HepG2 (cell line): Measurements from ENCODE around the gene PRR33. TPM values are rescaled to one million over a fixed set of nuclear protein-coding genes. Genes with fewer than 3 reads are reported as not detected.

ENCODE experiments used
- ATAC-seq: fragments of 200-7000 bp; cut with Tn5 transposase; 3 replicates; pipeline ENCODE4 v1.9.1; 2020; ENCODE audit warnings: mild to moderate bottlenecking, moderate library complexity
- BruUV-seq: library from RNA; stranded (reverse); fragments of 400-500 nt; replicated peaks from 2 replicates; lab custom pipeline; 2021; lab: Mats Ljungman, UMichigan
- CTCF ChIA-PET: fragments of 300-600 bp; formaldehyde crosslinking; extraction: SDS; loops from one replicate; lab custom pipeline; 2021; ENCODE audit warnings: low total read pairs, inconsistent platforms, low intra/inter-chr PET ratio; lab: Yijun Ruan, JAX
- POLR2A ChIA-PET: fragments of 350-600 bp; sonication (Branson Sonifier 250); formaldehyde crosslinking; loops from one replicate; lab custom pipeline; 2020; ENCODE audit warnings: antibody characterized with exemption, inconsistent platforms; lab: Yijun Ruan, JAX
- DNase-seq: peaks from one replicate; pipeline ENCODE4 v3.0.0-alpha.2; 2015; ENCODE audit warnings: low spot score
- FAIRE-seq: peaks from 3 replicates; lab custom pipeline; 2011; peaks lifted over from hg19 to GRCh38; lab: Jason Lieb, UNC
- H2AFZ ChIP-seq: one replicate; pipeline ENCODE4 v1.6.1; 2011; ENCODE audit warnings: low read length, inconsistent platforms
- H3K27ac ChIP-seq: fragments of 300-600 bp; 3 replicates; pipeline ENCODE4 v1.8.0; 2011; ENCODE audit warnings: mixed run types, mild to moderate bottlenecking, mixed read lengths, low read length, inconsistent platforms; ENCODE audit not compliant: insufficient read depth; ENCODE audit errors: extremely low read length
- H3K27me3 ChIP-seq, 2 experiments: fragments of 200-600 bp in 1 of 2; 2 replicates in 1 of 2; 3 replicates in 1 of 2; pipeline versions ENCODE4 v1.6.0 to v1.8.0; 2011; ENCODE audit warnings: low read length in 2 of 2, mild to moderate bottlenecking in 2 of 2, moderate library complexity in 2 of 2, inconsistent platforms in 1 of 2; ENCODE audit not compliant: insufficient read depth in 2 of 2, control insufficient read depth in 1 of 2
- H3K36me3 ChIP-seq, 2 experiments: fragments of 200-600 bp in 1 of 2; replicated peaks in 1 of 2; 2 replicates in 1 of 2; 3 replicates in 1 of 2; pipeline versions ENCODE4 v1.5.1 to v1.8.0; 2011; ENCODE audit warnings: low read length in 2 of 2, inconsistent platforms in 1 of 2; ENCODE audit not compliant: insufficient read depth in 2 of 2, control insufficient read depth in 1 of 2
- H3K4me1 ChIP-seq: 2 replicates; pipeline ENCODE4 v1.5.1; 2012; ENCODE audit warnings: low read length, inconsistent platforms; ENCODE audit not compliant: insufficient read depth
- H3K4me2 ChIP-seq: 2 replicates; pipeline ENCODE4 v1.6.0; 2011; ENCODE audit warnings: low read depth, low read length, inconsistent platforms
- H3K4me3 ChIP-seq, 3 experiments: fragments of 200-600 bp in 1 of 3; sonication (generic), shearing (Covaris generic) in 1 of 3; replicated peaks in 1 of 3; 2 replicates each; pipeline ENCODE4 v1.5.1; 2011 to 2016; ENCODE audit warnings: low read length in 3 of 3, inconsistent platforms in 2 of 3, low read depth in 2 of 3, mild to moderate bottlenecking in 2 of 3, control low read depth in 1 of 3, mixed read lengths in 1 of 3; ENCODE audit not compliant: insufficient read depth in 1 of 3
- H3K79me2 ChIP-seq: one replicate; pipeline ENCODE4 v1.6.1; 2011; ENCODE audit warnings: low read length, inconsistent platforms; ENCODE audit not compliant: insufficient read depth
- H3K9ac ChIP-seq: 2 replicates; pipeline ENCODE4 v1.6.0; 2011; ENCODE audit warnings: mild to moderate bottlenecking, low read depth, low read length, inconsistent platforms; ENCODE audit not compliant: insufficient read depth
- H3K9me3 ChIP-seq: 2 replicates; pipeline ENCODE4 v1.5.1; 2012; ENCODE audit warnings: mild to moderate bottlenecking, low read length
- H4K20me1 ChIP-seq: 2 replicates; pipeline ENCODE4 v1.6.0; 2011; ENCODE audit warnings: inconsistent platforms, mild to moderate bottlenecking, low read length, moderate library complexity; ENCODE audit not compliant: insufficient read depth
- ARNTL ChIP-seq: sonication (generic); formaldehyde crosslinking; IDR thresholded peaks from 2 replicates; pipeline ENCODE4 v1.4.0; 2020; ENCODE audit warnings: mild to moderate bottlenecking, missing genetic modification reagents
- CHD2 ChIP-seq: IDR thresholded peaks from 2 replicates; pipeline ENCODE4 v1.6.1; 2011; ENCODE audit warnings: low read depth, low read length, improper control_type of control experiment
- GTF3A ChIP-seq: sonication (generic); formaldehyde crosslinking; conservative IDR thresholded peaks from 2 replicates; pipeline ENCODE4 v1.4.0; 2020; ENCODE audit warnings: mild to moderate bottlenecking, missing genetic modification reagents
- PHF20 ChIP-seq: sonication (generic); formaldehyde crosslinking; IDR thresholded peaks from 2 replicates; pipeline ENCODE4 v1.5.0; 2020; ENCODE audit warnings: mild to moderate bottlenecking, missing genetic modification reagents
- SOX6 ChIP-seq, 2 experiments: fragments of 450-650 bp in 1 of 2; sonication (generic) in 1 of 2; formaldehyde crosslinking in 1 of 2; IDR thresholded peaks; 2 replicates each; pipeline versions ENCODE4 v1.4.0 to v1.6.1; 2017 to 2020; ENCODE audit warnings: antibody characterized with exemption in 1 of 2, mild to moderate bottlenecking in 1 of 2, missing genetic modification reagents in 1 of 2
- ZNF256 ChIP-seq: sonication (generic); formaldehyde crosslinking; conservative IDR thresholded peaks from 2 replicates; pipeline ENCODE4 v1.4.0; 2020; ENCODE audit warnings: missing genetic modification reagents
- ZNF350 ChIP-seq: sonication (generic); formaldehyde crosslinking; IDR thresholded peaks from 2 replicates; pipeline ENCODE4 v1.4.0; 2020; ENCODE audit warnings: mild to moderate bottlenecking, low read depth, missing genetic modification reagents, borderline replicate concordance
- ZNF563 ChIP-seq: sonication (generic); formaldehyde crosslinking; IDR thresholded peaks from 2 replicates; pipeline ENCODE4 v1.8.0; 2022; ENCODE audit warnings: mild to moderate bottlenecking, moderate library complexity, missing genetic modification reagents
- ZNF564 ChIP-seq: sonication (generic); formaldehyde crosslinking; IDR thresholded peaks from 2 replicates; pipeline ENCODE4 v1.8.1; 2023; ENCODE audit warnings: mild to moderate bottlenecking, missing genetic modification reagents
- ZNF761 ChIP-seq: sonication (generic); formaldehyde crosslinking; conservative IDR thresholded peaks from 2 replicates; pipeline ENCODE4 v1.4.0; 2020; ENCODE audit warnings: mild to moderate bottlenecking, missing genetic modification reagents
- ZNF790 ChIP-seq: sonication (generic); formaldehyde crosslinking; IDR thresholded peaks from 2 replicates; pipeline ENCODE4 v1.8.0; 2022; ENCODE audit warnings: missing genetic modification reagents, mild to moderate bottlenecking, borderline replicate concordance
- ZNF878 ChIP-seq: sonication (generic); formaldehyde crosslinking; IDR thresholded peaks from 2 replicates; pipeline ENCODE4 v1.8.1; 2023; ENCODE audit warnings: mild to moderate bottlenecking, missing genetic modification reagents, moderate library complexity
- ZSCAN31 ChIP-seq: sonication (generic); formaldehyde crosslinking; IDR thresholded peaks from 2 replicates; pipeline ENCODE4 v1.5.0; 2020; ENCODE audit warnings: low read depth, mild to moderate bottlenecking, missing genetic modification reagents
- WGBS: methylation state at CpG from one replicate; pipeline ENCODE4 v1.1.6; 2017; ENCODE audit warnings: low lambda C conversion rate; 5-methylcytosine and 5-hydroxymethylcytosine counted together
- in situ Hi-C: cut with HindIII; loops from 2 replicates; pipeline ENCODE4 v1.10.0; 2017; ENCODE audit warnings: low pct_unique_long_range_greater_than_20kb; ENCODE audit not compliant: extremely low pct_ligation_motif_present
- intact Hi-C: fragments of 100-400 bp; cut with micrococcal nuclease; formaldehyde crosslinking; loops from one replicate; pipeline ENCODE4 v1.10.0; 2022; ENCODE audit not compliant: unreplicated experiment
- polyA plus RNA-seq, 8 experiments: library from polyadenylated mRNA; depleted of rRNA in 3 of 8; stranded (reverse) in 7 of 8; unstranded in 1 of 8; fragments of >200 nt; fragmentation: Illumina TruSeq in 4 of 8; extraction: Trizol in 4 of 8; gene quantifications; 2 replicates each; pipeline versions ENCODE4 v1.2.1 to v1.2.3, GENCODE V29; 2011 to 2016; ENCODE audit warnings: low read depth in 4 of 8, missing spikeins in 1 of 8, mixed read lengths in 1 of 8; ENCODE audit not compliant: insufficient read depth in 1 of 8
- total RNA-seq, 5 experiments: library from RNA; depleted of rRNA; stranded (reverse); fragments of >200 nt; fragmentation: Illumina TruSeq; extraction: Trizol; gene quantifications; 2 replicates each; pipeline ENCODE4 v1.2.3, GENCODE V29; 2016; ENCODE audit warnings: low read depth in 1 of 5
- TF ChIP-seq, protein P1 (sequence below): sonication (generic); formaldehyde crosslinking; IDR thresholded peaks from 2 replicates; pipeline ENCODE4 v1.9.0; 2021; ENCODE audit warnings: missing genetic modification reagents, borderline replicate concordance
- TF ChIP-seq, protein P2 (sequence below): sonication (generic); formaldehyde crosslinking; conservative IDR thresholded peaks from 2 replicates; pipeline ENCODE4 v1.4.0; 2020; ENCODE audit warnings: missing genetic modification reagents
- TF ChIP-seq, protein P3 (sequence below): sonication (generic); formaldehyde crosslinking; IDR thresholded peaks from 2 replicates; pipeline ENCODE4 v1.5.0; 2020; ENCODE audit warnings: mild to moderate bottlenecking, missing genetic modification reagents
- TF ChIP-seq, protein P4 (sequence below): sonication (generic); formaldehyde crosslinking; IDR thresholded peaks from 2 replicates; pipeline ENCODE4 v1.5.0; 2020; ENCODE audit warnings: missing genetic modification reagents, mild to moderate bottlenecking, borderline replicate concordance

PRR33 gene
- total and polyA plus RNA-seq, 2 of the 13 experiments (the other 11 are each of a cell fraction or from before 2014, with no cell fraction given): not detected

DNA sequence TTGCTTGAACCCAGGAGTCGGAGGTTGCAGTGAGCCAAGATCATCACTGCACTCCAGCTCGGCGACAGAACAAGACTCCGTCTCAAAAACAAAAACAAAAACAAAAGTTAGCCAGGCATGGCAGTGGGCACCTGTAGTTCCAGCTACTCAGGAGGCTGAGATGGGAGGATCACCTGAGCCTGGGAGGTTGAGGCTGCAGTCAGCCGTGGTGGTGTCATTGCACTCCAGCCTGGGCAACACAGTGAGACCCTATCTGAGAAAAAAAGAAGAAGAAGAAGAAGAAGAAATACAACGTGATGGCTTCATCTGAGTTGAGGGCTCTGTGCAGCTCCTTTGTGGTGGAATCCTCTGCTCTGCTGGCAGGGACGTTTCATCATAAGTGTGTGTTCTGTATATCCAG, 17.8 kb upstream of the PRR33 start (continued):
- TF ChIP-seq, protein P1, sequence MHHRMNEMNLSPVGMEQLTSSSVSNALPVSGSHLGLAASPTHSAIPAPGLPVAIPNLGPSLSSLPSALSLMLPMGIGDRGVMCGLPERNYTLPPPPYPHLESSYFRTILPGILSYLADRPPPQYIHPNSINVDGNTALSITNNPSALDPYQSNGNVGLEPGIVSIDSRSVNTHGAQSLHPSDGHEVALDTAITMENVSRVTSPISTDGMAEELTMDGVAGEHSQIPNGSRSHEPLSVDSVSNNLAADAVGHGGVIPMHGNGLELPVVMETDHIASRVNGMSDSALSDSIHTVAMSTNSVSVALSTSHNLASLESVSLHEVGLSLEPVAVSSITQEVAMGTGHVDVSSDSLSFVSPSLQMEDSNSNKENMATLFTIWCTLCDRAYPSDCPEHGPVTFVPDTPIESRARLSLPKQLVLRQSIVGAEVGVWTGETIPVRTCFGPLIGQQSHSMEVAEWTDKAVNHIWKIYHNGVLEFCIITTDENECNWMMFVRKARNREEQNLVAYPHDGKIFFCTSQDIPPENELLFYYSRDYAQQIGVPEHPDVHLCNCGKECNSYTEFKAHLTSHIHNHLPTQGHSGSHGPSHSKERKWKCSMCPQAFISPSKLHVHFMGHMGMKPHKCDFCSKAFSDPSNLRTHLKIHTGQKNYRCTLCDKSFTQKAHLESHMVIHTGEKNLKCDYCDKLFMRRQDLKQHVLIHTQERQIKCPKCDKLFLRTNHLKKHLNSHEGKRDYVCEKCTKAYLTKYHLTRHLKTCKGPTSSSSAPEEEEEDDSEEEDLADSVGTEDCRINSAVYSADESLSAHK: no peak
- TF ChIP-seq SOX6 (IDR thresholded peaks at IDR 0.05): no peak
- TF ChIP-seq SOX6 (CRISPR knock-in tag; IDR thresholded peaks at IDR 0.05): no peak
- TF ChIP-seq ZNF563 (CRISPR knock-in tag): no peak
- no peak for TF ChIP-seq ARNTL (CRISPR knock-in tag)
- TF ChIP-seq, protein P2, sequence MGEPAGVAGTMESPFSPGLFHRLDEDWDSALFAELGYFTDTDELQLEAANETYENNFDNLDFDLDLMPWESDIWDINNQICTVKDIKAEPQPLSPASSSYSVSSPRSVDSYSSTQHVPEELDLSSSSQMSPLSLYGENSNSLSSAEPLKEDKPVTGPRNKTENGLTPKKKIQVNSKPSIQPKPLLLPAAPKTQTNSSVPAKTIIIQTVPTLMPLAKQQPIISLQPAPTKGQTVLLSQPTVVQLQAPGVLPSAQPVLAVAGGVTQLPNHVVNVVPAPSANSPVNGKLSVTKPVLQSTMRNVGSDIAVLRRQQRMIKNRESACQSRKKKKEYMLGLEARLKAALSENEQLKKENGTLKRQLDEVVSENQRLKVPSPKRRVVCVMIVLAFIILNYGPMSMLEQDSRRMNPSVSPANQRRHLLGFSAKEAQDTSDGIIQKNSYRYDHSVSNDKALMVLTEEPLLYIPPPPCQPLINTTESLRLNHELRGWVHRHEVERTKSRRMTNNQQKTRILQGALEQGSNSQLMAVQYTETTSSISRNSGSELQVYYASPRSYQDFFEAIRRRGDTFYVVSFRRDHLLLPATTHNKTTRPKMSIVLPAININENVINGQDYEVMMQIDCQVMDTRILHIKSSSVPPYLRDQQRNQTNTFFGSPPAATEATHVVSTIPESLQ (CRISPR knock-in tag): no peak
- no peak for TF ChIP-seq ZNF564
- TF ChIP-seq ZNF790 (CRISPR knock-in tag): no peak
- no peak for TF ChIP-seq ZSCAN31
- TF ChIP-seq, all 625 proteins: peak for 0

DNA sequence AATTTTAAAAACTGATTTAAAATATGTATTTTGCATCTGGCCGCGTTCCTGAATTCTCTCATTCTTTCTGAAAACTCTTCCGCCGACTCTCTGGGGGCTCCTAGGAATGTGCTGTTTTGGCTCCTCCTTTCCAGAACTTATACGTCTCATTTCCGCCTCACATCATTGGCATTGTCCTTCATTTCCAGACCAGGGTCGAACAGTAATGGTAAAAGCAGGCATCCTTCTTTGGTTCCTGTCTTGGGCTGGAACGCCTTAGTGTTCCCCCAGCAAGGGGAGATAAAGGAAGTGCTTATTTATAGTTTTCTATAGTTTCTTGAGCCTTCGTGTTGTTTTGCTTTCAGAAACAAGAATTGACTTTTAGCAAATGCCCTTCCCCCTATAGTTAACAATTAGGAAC, 16.9 kb upstream of the PRR33 start:
- CTCF ChIA-PET: no interaction called here
- POLR2A ChIA-PET: no interaction called here

More for the DNA sequence above, 16.9 kb upstream of the PRR33 start:
- Histone ChIP-seq H3K27me3 (peaks cover 3 to 45% of the 10 kb centered on the region in 2 experiments; a peak in 4 of 5 replicates), H3K4me3 (no peak overlapping the region), H3K4me2 (no peak overlapping the region), H3K27ac (no peak overlapping the region), H3K79me2 (no peaks in the 10 kb centered on the region), H3K9me3 (no peaks in the 10 kb centered on the region), H3K9ac (no peak overlapping the region), H2AFZ (no peak overlapping the region), H3K36me3 (no peaks in the 10 kb centered on the region), H4K20me1 (no peaks in the 10 kb centered on the region), H3K4me1 (no peaks in the 10 kb centered on the region)
- WGBS: 39% methylated on average over 9 of the region's 9 CpGs
- no peak for ATAC-seq
- no peak for TF ChIP-seq CHD2
- TF ChIP-seq ZNF761 (CRISPR knock-in tag): no peak
- TF ChIP-seq, protein P3, sequence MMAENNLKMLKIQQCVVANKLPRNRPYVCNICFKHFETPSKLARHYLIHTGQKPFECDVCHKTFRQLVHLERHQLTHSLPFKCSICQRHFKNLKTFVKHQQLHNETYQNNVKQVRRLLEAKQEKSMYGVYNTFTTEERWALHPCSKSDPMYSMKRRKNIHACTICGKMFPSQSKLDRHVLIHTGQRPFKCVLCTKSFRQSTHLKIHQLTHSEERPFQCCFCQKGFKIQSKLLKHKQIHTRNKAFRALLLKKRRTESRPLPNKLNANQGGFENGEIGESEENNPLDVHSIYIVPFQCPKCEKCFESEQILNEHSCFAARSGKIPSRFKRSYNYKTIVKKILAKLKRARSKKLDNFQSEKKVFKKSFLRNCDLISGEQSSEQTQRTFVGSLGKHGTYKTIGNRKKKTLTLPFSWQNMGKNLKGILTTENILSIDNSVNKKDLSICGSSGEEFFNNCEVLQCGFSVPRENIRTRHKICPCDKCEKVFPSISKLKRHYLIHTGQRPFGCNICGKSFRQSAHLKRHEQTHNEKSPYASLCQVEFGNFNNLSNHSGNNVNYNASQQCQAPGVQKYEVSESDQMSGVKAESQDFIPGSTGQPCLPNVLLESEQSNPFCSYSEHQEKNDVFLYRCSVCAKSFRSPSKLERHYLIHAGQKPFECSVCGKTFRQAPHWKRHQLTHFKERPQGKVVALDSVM: no peak
- no peak for TF ChIP-seq ZNF256 (CRISPR knock-in tag)
- no peak for TF ChIP-seq PHF20 (CRISPR knock-in tag)
- TF ChIP-seq GTF3A (CRISPR knock-in tag): no peak
- no peak for TF ChIP-seq ZNF878 (CRISPR knock-in tag)
- TF ChIP-seq ZNF350: no peak
- TF ChIP-seq, protein P4, sequence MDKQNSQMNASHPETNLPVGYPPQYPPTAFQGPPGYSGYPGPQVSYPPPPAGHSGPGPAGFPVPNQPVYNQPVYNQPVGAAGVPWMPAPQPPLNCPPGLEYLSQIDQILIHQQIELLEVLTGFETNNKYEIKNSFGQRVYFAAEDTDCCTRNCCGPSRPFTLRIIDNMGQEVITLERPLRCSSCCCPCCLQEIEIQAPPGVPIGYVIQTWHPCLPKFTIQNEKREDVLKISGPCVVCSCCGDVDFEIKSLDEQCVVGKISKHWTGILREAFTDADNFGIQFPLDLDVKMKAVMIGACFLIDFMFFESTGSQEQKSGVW: no peak
- in situ Hi-C loops: no loop called here
- no peak for FAIRE-seq
- BruUV-seq: no TSS peak
- no peak for DNase-seq
- intact Hi-C loops: no loop called here
